Activated gamma-delta T cell treated with anti-CD3 and anti-CD28 coated beads, Interleukin-2, amount 50 U/mL, for 16 hours (primary cell): ENCODE data around the gene ELP5.

ENCODE experiments used
- DNase-seq: peaks from one replicate; pipeline ENCODE4 v3.0.0-alpha.2; 2020; ENCODE audit warnings: low read depth

Gene ELP5

GRCh38 chr17:7219229-7219811, 32.7 kb upstream of the ELP5 start:
- DNase-seq: no peak

- peak; percentile 69 for DNase-seq
Observed at GRCh38 chr17:7219812-7220592, 32.0 kb upstream of the ELP5 start, which contains the start of the genes ACADVL and DLG4. Gene ACADVL, plus strand, starts transcription at chr17:7219938. Its CDS starts 47 bp downstream, at chr17:7219985. Gene DLG4, minus strand, starts transcription at chr17:7219836.

DNA sequence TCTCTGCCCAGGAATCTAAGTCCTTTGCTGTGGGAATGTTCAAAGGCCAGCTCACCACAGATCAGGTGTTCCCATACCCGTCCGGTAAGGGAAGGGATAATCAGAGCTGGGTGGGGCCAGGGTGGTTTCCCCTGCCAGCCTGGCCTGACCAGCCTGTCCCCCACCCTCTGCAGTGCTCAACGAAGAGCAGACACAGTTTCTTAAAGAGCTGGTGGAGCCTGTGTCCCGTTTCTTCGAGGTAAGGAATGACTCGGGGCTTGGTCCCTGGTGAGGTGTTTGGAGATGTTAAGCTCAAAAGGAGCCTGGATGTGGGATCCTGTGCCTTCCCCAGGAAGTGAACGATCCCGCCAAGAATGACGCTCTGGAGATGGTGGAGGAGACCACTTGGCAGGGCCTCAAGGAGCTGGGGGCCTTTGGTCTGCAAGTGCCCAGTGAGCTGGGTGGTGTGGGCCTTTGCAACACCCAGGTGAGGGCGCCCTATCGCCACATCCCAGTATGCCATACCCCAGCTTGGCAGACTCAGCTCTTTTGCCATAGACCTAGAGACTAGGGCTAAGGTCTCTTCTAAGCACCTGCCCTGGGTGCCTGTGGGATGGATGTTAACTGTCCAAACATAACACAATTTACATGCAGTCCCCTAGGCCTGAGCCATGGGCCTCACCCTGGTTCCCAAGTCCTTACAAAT, 31.3 kb upstream of the ELP5 start:
- DNase-seq: peak; percentile 35

- DNase-seq: no peak
Observed at GRCh38 chr17:7221278-7222092, 30.5 kb upstream of the ELP5 start.

GRCh38 chr17:7222093-7222971, 29.7 kb upstream of the ELP5 start:
- no peak for DNase-seq

GRCh38 chr17:7222972-7223292, 29.1 kb upstream of the ELP5 start:
- DNase-seq: no peak

DNA sequence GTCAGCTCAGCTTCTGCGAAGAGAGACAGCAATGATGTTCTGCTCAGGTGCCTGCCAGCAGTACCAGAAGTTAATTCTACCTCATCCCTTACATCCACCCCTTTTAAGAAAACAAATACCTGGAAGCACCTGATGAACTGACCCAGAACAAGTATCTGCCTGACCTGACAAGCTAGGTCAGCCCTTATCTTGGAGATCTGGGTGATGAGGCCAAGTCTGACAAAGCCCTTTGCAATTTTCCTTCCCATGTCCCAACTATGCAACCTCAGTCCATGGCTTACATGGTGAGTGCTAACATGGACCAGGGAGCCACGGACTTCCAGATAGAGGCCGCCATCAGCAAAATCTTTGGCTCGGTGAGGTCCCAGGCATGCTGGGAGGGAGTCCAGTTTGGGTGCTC, 28.6 kb upstream of the ELP5 start:
- no peak for DNase-seq

DNA sequence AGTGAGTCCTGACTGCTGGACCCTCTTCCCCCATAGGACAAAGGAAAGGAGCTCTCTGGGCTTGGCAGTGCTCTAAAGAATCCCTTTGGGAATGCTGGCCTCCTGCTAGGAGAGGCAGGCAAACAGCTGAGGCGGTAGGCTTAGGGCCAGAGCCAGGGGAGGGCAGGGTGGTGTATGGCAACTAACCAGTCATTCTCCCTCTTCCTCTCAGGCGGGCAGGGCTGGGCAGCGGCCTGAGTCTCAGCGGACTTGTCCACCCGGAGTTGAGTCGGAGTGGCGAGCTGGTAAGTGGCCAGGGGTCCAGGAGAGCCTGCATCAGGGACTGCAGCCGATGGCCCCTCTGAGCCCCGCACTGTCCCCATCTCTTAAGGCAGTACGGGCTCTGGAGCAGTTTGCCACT, 27.9 kb upstream of the ELP5 start:
- DNase-seq: no peak

DNA sequence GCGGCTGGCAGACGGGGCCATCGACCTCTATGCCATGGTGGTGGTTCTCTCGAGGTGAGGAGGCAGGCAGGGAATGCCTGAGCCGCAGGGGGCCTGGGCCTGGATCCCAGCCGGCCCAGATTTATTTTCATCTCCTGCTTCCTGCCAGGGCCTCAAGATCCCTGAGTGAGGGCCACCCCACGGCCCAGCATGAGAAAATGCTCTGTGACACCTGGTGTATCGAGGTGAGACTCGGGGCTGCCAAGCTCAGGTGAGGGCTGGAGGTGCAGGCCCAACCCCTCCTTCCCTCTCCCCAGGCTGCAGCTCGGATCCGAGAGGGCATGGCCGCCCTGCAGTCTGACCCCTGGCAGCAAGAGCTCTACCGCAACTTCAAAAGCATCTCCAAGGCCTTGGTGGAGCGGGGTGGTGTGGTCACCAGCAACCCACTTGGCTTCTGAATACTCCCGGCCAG, 27.3 kb upstream of the ELP5 start:
- no peak for DNase-seq

DNA sequence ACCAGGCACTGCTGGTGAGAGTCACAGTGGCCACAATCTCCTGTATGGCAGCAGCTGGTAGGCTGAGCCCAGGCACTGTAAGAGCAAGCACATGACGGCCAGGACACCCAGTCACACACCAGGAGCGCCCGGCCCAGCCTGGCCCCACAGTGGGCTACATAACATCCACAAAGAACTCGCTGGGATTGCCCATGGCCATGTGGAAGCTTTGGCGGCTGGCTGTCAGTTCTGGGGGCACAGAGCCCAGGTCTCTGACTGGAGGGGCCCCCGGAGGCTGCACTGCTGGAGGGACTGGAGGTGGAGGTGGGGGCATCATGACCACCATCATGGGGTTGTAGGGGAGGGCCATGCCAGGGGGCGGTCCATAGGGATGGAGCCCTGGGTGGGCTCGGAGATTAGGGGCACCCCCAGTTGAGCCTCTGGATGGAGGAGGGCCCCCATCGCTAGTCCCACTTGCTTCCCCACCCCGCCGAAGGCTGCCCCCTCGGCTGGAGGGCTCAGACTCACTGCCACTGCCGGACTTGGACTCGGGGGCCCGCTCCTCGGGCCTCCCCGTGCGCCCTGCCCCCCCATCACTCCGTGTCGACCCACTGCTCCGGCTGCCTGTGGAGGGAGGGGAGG, 26.2 kb upstream of the ELP5 start:
- no peak for DNase-seq

DNA sequence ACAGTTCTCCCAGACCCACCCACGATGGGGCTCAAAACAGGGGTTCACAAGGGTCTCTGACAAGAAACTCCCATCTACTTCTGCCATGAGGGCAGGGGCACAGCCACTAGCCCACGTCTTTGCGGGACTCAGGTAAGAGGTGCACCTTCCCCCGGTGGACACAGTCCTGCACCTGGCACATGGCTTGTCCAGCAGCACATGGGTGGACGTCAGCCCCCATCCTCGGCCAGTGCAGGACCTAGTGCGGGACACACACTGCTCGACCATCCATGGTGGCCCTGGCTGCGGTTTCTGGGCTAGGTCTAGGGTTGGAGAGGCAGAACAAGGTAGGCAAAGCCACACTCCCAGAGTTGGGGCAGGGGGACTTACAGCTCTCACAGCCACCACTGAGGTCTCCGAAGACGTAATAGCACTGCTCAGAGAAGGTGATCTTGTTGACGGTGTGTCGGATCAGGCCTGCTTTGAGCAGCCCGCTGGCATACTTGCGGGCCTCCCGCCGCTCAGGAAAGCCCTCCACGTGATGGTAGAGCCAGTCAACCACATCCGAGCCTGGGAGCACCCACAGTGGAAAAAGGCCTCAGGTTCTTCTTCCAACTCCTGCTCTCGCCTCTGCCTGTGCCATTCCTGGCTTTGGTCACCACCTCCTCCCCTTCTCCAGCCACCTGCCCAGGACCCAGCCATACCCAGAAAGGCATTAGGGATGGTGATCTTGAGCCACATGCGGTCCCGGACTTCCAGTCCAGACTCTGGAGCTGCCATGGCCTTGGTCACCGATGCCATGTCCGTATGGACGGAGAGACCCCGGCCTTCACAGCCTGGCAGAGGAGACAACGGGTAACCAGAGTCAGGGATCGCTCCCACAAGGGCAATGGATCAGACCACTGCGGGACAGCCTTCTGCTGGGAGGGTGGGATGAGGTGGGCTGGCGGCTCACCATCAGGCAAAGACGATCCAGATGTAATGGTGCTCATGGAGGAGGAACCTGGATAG, 25.0 kb upstream of the ELP5 start:
- DNase-seq: no peak

DNA sequence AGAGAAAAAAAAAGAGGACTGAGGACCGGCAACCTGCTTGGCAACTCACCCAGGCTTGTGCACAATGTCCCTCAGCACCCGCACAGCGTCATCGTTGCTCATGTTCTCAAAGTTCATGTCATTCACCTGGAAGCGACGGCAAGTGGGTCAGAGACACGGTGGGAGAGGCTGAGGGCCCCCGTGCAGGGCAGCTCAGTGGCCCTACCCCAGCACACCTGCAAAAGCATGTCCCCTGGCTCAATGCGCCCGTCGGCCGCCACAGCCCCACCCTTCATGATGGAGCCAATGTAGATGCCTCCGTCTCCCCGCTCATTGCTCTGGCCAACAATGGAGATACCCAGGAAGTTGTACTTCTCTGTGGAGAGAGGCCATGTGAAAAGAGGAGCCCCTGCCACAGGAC, 23.1 kb upstream of the ELP5 start:
- DNase-seq: no peak

DNA sequence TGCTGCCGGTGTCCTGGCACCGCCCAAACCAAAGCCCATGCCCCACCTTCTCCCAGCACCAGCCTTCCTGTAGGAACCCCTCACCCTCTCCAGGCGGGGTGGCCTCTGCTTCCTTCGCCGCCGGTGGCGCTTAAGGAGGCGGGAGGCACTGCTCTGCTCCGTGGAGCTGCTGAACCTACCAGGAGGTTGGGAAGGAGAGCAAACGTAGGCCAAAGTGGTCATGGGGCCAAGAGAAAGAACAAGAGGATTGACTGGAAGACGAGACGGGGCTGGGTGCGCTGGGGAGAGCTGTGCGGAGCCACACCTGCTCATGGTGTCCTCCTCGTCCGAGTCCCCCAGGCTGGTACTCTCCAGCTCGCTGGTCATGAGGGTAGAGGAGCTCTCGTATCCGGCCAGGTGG, 22.5 kb upstream of the ELP5 start:
- DNase-seq: no peak

DNA sequence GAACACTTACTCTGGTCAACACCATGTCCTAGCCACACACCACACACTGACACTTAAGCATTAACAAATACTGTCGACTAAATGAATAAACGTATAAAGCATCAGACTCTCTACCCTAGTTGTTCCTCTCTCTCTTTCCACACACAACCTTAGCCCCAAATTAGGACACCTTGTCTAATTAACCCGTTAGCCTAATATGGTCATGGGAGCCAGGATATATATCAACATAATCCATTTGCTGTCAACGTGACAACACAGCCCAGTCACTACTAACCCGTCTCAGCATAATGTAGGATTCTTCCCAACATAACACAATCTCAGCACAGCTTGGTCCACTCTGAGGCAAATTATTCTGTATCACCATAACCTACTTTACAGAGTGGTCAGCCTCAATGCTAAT, 19.9 kb upstream of the ELP5 start:
- DNase-seq: no peak

- no peak for DNase-seq
Observed at GRCh38 chr17:7233701-7234082, 18.3 kb upstream of the ELP5 start.

DNA sequence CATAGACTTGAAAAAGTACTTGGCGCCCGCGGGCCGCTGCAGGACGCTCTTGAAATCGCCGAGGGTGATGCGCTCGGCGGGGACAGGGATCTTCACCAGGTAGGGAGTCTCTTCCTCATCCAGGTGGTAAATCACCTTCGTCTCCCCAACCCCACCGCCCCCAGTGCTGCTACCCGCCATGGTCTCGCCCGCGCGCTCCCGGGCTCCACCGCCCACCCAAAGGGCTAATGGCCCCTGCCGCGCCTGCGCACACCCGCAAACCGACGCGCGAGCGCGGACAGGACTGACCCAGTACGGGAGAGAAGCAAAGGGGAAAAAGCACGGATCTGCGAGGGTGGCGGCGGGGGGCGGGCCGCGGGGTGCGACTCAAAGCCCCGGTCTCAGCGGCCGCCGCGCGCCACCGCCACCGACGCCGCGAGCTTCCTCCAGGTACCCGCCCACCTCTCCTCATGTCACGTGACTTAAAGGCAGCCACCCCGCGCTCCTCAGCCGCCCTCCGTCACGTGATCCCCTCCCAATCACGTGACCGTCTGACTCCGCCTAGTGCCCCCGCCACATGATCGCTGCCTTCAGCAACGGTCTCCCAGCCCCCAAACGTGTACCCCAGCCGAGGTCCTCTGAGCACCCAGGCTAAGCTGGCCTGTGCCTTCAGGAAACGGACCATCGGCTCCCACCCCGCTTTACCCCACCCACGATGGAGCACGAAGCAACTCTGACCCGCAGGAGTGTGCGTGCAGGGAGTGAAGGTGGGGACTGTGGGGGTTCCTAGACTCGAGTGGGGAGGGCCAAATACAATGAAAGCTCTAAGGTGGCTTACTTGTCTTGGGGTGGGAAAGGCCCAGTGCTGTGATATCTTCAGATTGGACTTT, 17.7 kb upstream of the ELP5 start, which contains the start of gene DVL2:
Gene DVL2 (minus strand): TSS at position 435 of the 869 bp plus-strand sequence. CDS start 255 bp downstream, at position 180.
- DNase-seq: peak; percentile 92

- no peak for DNase-seq
Observed at GRCh38 chr17:7235693-7236665, 16.0 kb upstream of the ELP5 start.
